A172 (cell line): ENCODE measurements around the gene OPALIN. TPM values are rescaled to one million over a fixed set of nuclear protein-coding genes. Genes with fewer than 3 reads are reported as not detected.
"Not testable (repeated sequence)": the region's sequence is repeated elsewhere in the genome, so short reads cannot be mapped to it uniquely, and the experiment has no call there.

Experiments used
- DNase-seq: peaks from one replicate; pipeline ENCODE4 v3.0.0-alpha.2; 2015; ENCODE audit warnings: low spot score
- total RNA-seq: library from RNA; depleted of rRNA; stranded (reverse); fragments of >200 nt; shearing (Covaris generic); gene quantifications from 2 replicates; pipeline ENCODE4 v1.2.3, GENCODE V29; 2014

The OPALIN gene
- total RNA-seq, 1 experiment from 2014 or later = not detected

DNA sequence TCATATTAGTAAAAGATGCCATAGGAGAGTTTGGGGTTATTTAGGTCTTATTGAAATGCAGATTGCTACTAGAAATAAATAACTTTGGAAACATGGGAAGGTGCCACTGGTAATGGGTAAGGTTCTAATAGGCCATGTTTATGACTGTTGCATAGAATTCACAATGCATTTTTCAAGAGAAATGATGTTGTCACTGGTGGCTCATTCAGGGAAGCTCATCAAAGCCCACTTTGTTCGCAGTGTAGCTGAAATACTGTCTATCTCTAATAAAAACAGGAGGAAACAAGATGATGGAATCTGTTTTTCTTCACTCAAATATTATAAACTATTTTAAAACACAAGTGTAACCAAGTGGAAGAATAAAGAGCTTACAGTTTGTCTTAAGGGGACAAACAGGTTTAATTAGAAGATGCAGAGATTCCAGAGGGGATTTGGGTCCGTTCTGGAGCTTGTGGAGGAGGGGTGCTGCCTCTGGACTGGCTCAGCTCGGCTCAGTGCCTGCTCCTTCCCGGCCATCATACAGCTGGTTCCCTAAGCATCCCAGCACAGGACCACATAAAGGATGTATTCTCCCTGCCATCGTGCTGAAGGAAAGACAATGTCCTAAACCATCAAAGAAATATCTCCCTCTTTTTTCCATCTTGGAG is 20.4 kb downstream of the OPALIN start:
- no peak for DNase-seq

DNA sequence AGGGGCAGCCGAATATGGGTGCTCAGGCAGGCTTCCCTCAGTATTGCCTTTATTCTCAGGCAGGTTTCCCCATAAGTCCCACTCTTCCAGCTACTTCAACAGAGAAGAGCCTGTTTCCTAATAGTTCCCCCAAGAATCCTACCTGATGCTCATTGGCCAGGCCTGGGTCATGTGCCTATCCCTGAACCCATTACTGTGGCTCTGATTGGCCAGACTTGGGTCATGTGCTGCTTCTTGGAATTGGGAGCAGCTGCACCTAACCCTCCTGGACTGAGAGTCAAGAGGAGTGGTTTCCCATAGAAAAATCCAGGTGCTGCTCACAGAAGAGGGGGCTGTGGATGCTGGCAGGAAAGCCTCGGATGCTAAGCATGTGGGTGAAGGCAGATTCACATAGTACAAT is 21.7 kb downstream of the OPALIN start:
- no peak for DNase-seq

DNA sequence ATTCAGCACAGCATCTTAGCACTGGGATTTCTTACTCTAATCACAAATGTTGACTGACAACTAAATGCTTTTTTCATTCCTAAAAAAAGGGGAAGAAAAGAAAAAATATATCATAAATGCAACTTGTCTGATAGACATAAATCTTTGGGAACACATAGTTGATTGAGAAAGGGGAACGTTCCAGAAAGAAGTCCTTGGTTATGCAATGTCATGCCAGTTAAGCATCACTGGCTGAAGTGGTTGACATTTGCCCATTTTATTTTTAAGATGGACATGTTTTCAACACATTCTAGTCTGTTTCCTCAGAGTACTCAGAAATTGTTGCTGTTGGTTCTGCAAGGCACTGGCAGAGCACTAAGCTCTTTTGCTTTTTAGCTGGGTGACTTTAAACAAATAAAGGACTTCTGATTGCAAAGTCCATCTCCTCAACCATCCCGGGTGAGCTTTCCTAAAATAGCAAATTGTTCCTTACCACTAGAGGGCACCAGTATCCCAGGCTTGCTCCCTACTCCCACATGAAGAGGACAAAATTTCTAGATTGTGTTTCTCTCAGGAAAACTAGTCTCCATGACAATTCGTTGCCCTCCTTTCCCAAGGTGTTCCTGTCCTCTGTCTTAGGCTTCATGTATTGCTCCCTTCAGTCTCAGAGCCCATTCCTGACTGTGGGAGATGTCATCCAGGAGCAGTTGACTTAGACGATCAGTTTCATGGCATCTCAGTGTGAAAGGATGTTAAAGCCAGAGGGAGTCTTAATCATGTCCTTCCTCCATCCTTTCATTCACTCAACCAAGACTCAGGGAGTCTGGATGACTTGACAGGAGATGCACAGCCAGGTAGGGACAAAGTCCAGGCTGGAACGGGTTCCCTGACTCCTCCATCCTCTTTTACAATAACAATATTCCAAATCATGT is 23.9 kb downstream of the OPALIN start:
- DNase-seq = peak; percentile 46

DNA sequence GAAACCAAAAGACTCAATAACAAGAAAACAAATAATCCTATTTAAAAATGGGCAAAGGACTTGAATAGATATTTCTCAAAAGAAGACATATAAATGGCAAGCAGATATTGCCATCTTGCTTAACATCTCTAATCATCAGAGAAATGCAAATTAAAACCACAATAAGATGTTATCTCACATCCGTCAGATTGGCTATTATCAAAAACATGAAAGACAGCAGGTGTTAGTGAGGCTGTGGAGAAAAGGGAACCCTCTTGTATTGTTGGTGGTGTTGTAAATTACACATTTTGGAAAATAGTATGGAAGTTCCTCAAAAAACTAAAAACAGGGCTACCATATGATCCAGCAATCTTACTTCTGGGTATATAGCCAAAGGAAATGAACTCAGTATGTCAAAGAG is 25.7 kb downstream of the OPALIN start:
- DNase-seq = no peak

DNA sequence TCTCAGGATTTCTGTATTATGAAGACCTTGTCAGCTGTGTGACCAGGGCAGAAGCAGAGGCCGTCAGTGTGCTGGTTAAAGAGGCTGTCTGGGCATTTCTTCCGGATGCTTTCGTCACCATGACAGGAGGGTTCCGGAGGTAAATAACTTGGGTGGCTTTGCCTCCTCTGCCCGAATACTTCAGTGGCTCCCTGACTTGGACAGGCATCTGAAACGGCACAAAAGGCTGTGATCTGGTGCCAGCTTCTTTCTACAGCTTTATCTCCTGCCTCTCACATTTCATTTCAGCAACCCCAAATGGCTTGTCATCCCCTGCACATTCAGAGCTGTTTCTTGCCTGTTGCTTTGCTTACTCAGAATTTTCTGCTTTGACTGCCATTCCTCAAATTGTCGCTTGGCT is 31.3 kb downstream of the OPALIN start:
- DNase-seq = no peak

DNA sequence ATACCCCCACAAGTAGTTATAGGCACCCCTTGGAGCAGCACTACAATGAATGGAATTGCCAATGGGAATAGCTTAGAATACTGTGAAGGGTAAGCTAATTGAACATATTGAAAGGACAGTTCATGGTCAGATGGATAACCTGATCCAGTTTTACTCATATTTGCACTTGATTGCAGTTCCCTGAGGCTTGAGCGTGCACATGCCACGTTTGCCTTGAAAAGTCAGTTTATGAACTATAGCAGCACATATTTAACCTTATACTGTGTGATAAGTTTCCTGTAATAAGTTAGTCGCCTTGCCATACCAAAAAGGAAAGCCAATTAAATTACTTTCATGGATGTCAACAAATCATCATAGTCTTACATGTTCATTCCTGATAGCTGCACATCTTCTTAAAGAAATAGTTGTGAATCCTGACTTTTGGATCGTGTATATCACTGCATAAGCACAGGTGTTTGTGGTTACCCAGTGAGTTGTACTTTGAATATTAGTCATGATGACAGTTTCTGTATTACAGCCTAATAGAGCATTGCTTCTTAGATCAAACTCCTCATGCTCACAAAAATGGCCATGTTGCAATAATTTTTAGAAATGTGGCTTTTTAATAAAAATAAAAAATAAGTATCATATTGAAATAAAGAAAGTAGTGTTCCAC is 33.0 kb downstream of the OPALIN start:
- no peak for DNase-seq

DNA sequence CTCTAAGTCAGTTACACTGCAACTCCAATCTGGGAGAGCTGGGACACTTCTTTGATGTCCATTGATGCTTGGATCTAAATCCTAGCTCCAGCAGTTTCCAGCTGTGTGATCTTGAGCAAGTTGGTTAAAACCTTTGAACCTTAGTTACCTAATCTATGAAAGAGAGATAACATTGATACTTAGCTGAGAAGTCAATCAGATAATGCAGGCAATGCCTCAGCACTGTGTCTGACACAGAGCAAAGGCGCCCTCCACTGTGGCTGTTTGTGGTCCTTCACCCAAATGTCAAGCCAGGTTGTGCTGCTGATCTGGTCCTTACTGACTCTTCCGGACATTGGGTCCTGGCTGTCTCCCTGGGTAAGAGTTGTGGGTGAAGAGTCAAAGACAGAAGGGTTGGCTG is 34.4 kb downstream of the OPALIN start:
- DNase-seq = no peak

DNA sequence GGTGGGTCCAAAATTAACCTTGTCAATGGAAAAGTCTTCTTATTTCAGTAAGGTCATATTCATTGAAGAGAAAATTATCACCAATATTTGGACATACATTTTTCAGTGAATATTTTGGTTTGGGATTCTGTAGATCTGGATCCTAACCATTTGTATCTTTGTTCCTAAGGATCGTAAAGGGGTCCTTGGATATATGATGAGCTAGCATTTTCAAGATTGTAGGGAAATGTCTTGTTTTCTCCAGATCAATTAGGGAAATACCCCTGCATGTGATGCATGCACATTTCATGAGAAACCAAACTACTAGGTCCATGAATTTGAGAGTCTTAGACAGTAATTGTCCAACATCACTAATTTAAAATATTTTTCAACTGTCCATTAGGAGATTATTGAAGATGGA is 36.5 kb downstream of the OPALIN start:
- no peak for DNase-seq

DNA sequence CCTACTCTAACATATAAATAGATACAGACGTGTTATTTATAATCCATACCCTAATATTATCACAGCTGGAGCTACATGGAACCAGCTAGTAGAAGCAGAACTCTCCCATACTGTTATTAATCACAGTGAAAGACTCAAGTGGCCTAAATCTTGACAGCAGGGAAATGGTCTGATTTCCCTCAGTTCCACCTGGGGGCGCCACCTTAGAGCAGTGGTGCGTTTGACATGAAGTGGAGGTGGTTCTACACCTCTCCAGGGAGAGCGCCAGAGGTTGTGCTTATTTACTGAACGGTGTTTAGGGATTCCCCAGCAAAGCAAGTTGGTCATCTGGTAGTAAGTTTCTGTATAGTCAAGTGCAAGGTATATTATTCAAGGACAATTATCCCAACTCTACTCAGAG is 37.0 kb downstream of the OPALIN start:
- DNase-seq = no peak

DNA sequence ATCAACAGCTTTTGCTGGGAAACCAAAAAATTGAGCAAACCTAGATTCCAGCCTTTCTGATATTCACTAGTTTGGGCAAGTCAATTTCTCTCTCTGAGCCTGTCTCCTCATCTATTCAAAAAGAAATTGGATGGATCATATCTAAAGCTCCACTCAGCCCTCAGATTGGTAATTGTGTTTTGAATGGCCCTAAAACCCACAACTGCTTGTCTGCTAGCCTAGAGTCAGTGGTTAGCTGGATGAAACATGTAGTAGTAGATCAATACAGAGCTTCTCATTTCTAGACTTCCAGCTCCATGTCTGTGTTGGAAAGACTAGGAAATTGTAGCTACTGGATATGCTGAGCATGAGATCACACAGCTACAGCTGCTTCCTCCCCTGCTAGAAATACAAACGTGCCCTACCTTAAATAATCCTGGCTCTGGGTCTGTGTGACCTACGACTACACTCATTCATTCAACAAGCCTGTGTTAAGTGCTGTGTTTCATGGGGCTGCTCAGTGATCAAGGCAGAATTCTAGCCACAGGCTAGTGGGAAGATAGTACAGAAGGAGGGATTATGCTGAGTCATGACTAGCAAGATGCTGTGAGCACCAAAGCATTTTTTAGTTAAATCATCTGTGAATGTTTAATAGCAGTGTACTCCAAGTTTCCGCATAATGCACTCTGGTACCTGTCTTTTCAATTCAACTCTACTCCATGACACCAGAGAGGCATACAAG is 38.9 kb downstream of the OPALIN start:
- DNase-seq = peak; percentile 14

DNA sequence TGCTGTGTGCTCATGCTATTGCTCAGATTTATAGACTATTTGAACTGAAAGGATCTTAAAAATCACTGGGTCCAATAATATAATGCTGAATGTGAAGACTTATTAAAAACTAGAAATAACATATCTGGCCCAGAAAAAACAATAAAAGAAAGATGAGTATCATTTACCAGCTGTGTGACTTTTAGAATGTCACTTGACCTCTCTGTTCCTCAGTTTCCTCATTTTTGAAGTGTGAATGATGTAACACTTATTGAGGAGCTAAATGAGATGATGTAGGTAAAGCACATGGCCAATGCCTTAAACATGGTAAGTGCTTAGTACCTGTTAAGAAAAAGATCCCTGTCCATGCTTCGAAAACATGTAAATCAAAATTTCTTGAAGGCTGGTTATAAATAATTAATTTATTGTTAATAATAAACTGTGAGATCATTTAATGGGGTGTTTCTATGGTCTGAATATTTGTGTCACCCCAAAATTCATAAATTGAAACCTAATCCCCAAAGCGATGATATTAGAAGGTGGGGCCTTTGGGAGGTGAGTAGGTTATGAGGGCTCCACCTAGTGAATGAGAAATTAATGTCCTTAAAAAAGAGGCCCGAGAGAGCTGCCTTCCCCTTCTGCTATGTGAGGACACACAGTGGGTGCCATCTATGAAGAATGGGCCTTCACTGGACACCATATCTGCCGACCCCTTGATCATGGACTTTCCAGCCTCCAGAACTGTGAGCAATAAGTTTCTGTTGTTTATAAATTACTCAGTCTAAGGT is 41.6 kb downstream of the OPALIN start:
- no peak for DNase-seq

DNA sequence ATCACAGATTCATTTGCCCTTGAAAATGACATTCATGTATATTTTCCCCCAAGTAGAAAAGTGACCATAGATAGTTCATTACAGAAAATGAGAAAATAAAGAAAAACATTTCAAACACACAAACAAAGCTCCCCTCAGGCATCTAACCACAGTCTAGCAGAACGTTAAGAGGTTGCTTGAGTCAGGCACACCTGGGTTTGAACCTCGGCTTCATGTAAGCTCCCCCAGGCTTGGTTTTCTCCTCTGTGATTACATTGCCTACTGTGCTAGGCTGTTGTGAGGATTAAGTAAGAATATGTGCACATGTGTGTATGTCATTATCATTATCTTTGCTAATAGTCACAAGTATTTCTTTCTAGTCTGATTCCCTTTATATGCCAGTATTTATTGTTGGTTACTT is 45.5 kb downstream of the OPALIN start:
- DNase-seq = no peak

DNA sequence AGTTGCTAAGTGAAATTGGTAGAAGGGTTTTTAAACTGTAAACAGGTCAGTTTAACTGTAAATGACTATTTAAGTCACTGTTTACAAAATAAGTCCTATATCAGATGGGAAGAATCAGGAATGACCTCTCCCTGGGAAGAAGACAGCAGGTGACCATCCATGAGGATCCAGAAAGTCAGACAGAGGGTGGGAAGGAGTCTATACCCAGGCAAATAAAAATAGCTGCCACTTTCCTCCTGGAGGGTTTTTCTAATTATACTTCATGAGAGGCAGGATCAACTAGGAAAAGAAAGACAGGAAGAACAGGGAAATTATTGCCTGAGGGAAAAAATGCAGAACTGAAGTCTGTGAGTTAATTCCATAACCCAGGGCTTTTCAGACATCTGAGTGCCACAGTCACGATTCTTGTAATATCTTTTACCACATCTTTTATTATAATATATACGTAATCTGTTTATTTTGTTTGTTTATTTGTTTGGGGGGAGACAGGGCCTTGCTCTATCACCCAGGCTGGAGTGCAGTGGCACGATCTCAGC is 47.6 kb downstream of the OPALIN start:
- no peak for DNase-seq

DNA sequence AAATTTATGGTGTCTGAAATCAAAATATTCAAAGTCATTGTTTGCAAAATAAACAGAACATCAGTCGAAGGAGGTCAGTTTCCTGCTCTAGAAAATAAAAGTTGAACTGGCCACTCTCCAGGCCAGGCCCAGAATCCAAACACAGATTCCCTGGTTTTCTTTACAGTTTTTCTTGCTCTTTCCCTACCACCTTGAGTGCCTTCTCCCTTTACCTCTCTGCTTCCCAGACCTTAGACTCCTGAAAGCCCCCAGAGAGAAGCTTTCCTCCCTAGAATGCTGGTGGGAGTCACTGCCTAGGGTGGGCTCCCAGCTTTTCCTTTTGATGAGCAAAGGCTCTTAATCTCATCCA is 48.5 kb downstream of the OPALIN start:
- DNase-seq = no peak

DNA sequence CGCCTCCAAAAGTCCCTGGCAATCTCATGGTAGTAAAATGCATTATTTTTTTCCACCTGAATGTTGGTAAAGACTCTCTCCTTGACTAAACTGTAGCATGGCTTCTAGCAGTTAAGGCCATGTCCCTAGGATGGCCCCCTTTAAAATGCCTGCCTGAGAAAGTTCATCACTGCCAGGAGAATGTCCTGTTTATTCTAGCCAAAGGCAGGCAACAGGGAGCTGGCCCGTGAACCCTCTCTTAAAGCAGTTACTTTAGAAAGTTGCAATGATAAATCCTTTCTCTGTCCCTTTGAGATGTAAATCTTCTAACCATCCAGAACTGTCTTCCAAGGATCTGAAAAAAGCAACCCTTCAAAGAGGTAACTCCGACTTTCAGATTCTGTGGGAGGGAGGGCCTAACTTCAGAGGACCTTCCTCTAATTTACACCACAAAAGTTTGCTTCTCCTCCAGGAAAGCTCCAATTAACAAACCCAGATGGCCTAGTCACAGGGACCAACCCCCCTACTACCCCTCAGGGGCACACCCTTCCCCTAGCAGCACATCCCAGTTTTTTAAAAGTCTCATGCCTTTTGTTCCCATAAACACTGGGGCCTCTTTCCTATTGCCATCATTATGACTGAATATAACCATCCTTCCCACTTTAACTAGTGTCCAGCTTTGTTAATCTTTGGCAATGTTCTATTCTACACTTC is 49.0 kb downstream of the OPALIN start:
- DNase-seq = no peak

DNA sequence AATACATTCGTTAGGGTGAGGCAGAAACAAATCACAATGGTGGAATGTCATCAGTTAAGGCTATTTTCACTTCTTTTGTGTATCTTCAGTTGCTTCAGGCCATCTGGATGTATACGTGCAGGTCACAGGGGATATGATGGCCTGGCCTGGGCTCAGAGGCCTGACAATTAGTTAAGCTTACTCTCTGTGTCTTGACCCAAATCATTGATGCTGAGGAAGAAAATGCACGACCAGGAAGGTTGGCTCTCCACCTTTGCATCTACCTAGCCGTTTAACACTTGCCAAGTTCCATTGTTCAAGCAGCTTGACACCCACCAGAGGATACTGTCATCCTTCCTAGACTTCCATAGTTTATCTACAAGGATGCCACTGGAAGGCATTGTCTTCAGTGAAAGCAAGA is 49.9 kb downstream of the OPALIN start:
- DNase-seq = not testable (repeated sequence)

DNA sequence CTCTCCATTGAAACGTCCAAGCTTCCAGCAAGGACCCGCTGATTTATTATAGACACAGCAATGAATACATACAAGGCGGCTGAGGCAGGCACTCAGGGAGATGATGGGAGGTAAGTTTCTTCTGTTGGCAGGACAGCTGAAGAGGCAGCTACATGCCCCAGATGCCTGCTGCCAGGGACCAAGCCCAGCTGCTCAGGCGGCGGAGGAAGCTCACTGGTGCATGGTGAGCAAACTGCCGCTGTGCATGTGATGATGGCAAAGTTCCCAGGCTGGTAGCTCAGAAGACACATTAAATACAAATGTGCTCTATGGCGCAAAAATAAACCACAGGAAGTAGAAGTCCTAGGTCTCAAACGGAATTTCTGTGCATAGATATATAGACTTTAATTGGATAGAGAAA is 52.3 kb downstream of the OPALIN start:
- DNase-seq = no peak

DNA sequence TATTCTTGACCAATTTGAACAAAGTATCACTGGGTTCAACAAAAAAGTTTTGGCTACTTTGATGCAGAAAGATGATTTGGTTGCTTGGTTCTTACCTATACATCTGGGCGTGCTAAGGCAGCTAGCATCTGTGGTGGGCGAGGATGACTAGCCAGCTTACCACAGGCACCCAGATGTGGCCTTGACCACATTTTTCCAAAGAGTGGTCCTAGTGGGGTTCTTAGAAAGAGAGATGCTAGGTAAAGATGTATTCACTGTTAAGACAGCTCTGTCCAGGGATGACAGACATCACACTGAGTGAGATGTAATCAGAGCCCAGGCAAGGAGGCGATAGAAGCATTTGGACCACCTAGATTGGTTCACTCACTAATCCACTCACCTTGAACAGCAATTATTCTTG is 53.8 kb downstream of the OPALIN start:
- no peak for DNase-seq

DNA sequence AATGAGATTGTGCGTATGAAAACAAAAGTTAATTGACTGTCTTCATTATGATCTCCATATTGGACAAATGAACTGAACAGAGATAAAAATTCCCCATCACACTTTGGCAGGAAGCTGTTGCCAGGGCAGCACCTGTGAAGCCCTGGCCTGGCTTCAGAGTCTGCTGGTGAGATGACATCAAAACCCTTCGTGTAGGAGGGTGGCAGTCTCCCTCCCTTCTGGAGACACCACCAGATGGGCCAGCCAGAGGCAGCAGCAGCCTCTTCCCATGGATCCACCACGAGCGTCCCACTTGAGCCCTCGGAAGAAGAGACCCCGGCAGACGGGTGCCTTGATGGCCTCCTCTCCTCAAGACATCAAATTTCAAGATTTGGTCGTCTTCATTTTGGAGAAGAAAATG is 54.6 kb downstream of the OPALIN start, which contains the start of gene DNTT:
Gene DNTT, plus strand, starts transcription at position 205 of the 400 bp plus-strand sequence. Its CDS starts 64 bp downstream, at position 269.
- no peak for DNase-seq

DNA sequence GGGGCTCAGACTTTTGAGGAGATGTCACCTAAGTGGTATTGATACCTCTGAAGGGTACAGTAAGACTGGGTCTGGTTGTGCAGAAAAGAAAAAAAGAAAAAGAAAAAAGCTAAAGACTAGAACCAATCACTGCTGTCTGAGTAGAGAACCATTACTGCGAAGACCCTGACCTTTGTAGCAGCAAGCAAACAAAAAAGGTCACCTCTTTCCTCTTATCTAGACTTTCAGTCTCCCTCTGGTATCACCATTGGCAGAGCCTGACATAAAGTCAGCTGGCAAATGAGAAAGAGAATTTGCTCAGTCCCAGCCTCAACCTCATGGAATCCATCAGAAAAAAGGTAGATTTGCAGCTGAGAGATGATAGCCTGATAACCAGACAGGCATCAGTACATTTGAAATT is 57.2 kb downstream of the OPALIN start:
- no peak for DNase-seq
